Muscle of leg (tissue), 11 donors: ENCODE results near the gene NTN1. TPM values are rescaled to one million over a fixed set of nuclear protein-coding genes. Genes with fewer than 3 reads are reported as not detected.

Source experiments
- DNase-seq: peaks from one replicate; pipeline ENCODE4 v3.0.0; 2013
- H3K27ac ChIP-seq: one replicate; pipeline ENCODE4 v1.5.1; 2013; ENCODE audit warnings: mild to moderate bottlenecking, low read length, control low read depth
- H3K27me3 ChIP-seq: one replicate; pipeline ENCODE4 v1.6.1; 2013; ENCODE audit warnings: low read length; ENCODE audit not compliant: control insufficient read depth, insufficient read depth
- H3K36me3 ChIP-seq: one replicate; pipeline ENCODE4 v1.6.1; 2013; ENCODE audit warnings: low read length; ENCODE audit not compliant: control insufficient read depth, insufficient read depth
- H3K4me1 ChIP-seq: one replicate; pipeline ENCODE4 v1.6.1; 2013; ENCODE audit warnings: low read length; ENCODE audit not compliant: control insufficient read depth, insufficient read depth
- H3K4me3 ChIP-seq: one replicate; pipeline ENCODE4 v1.5.1; 2013; ENCODE audit warnings: low read length, control low read depth
- H3K9me3 ChIP-seq: replicated peaks from 2 replicates; pipeline ENCODE4 v1.6.1; 2013; ENCODE audit warnings: low read depth, low read length; ENCODE audit not compliant: control insufficient read depth
- WGBS: methylation state at CpG from one replicate; pipeline ENCODE4 v1.1.5; 2013; ENCODE audit warnings: missing lambda C conversion rate; ENCODE audit not compliant: insufficient coverage; 5-methylcytosine and 5-hydroxymethylcytosine counted together
- polyA plus RNA-seq, 8 donors: library from polyadenylated mRNA; unstranded; fragments of 120-200 nt; gene quantifications; one replicate each; pipeline versions ENCODE4 v1.2.1 to v1.2.3, GENCODE V29; 2013; ENCODE audit warnings: inconsistent platforms in 1 of 8, low replicate concordance in 1 of 8; ENCODE audit not compliant: insufficient read length in 8 of 8, insufficient read depth in 1 of 8
- total RNA-seq: library from RNA; stranded (reverse); fragments of 120-200 nt; gene quantifications from one replicate; pipeline ENCODE4 v1.2.4, GENCODE V29; 2013

NTN1 gene
- total and polyA plus RNA-seq, 9 donors = 3.5 to 14.4 (median 5.6) TPM

DNA sequence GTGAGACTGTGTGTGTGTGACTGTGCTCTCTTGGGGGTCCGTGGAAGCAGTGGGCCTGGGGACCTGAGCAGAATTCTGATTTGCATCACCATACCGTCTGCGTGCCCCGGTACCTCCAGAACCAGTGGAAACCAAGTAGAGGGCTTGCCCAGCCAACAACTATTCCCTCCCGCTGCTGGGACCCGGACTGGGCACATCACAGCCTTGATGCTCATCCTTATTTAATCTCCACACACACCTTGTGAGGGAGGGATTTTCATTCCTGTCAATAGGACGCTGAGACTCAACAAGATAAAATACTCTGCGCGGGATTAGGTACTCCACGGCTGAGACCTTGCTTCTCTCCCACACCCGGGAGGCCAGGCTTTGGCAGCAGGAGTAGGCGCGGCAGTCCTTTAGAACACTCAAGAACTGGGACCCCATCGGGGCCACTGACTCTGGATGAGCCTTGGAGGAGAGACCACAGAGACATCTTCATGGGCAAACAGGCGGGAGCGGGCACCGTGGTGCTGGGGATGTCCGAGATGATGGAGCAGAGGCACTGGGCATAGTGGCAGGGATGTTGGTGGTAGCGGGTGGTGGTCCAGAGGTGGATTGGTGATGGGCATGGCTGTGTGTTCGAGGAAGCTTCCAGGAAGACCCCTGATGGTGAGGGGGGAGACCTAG, 208.0 kb downstream of the NTN1 start:
- H3K9me3 ChIP-seq = no peaks in the 10 kb centered on the region
- H3K36me3 ChIP-seq = no peaks in the 10 kb centered on the region
- H3K27me3 ChIP-seq = peaks cover 6% of the 10 kb centered on the region
- 84% methylated on average over 19 of the region's 20 CpGs for WGBS
- no peak for DNase-seq
- no peak overlapping the region for H3K27ac ChIP-seq
- peaks cover 26% of the 10 kb centered on the region for H3K4me1 ChIP-seq
- H3K4me3 ChIP-seq = no peak overlapping the region

DNA sequence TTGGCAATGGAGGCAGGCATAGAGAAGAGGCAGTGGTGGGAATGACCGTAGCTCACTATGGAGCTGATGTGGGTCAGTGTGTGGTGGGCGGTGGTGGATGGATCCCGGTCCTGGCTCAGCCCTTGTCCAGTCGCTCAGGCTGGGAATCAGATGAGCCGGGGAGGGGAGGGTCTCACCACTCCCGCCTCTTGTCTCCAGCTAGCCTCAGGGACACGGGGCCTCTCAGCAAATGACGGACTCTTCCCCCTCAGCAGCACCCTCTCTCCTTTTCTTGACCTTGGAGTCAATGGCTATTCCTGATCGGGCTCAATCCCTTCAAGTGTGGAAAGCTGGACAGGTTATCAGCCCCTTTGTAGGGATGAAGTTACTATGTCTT, 208.5 kb downstream of the NTN1 start:
- H3K9me3 ChIP-seq = no peaks in the 10 kb centered on the region
- no peak for DNase-seq
- H3K4me1 ChIP-seq = peaks cover 26% of the 10 kb centered on the region
- WGBS = 83% methylated on average over 5 of the region's 9 CpGs
- no peaks in the 10 kb centered on the region for H3K36me3 ChIP-seq
- H3K27me3 ChIP-seq = peaks cover 6% of the 10 kb centered on the region
- H3K27ac ChIP-seq = no peak overlapping the region
- H3K4me3 ChIP-seq = no peak overlapping the region

DNA sequence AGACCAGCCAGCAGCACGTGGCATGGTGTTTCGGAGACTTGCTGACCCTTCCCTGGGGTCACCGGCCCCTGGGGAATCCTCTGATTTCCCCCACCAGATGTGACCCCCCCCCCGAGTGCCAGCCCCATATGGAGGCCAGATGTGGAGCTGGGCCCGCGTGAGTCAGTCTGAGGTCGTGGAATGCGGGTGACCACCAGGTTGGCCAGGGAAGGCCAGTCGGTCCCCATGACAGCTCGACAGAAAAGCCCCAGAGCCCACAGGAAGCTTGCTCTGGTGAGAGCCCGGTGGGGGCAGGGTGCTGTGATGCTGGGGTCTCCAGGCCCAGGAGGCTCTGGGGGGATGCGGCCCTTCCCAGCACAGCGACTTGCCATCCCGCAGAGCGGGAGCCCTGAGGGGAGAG, 209.0 kb downstream of the NTN1 start:
- Histone ChIP-seq H3K4me1 (peaks cover 26% of the 10 kb centered on the region), H3K27ac (no peak overlapping the region), H3K36me3 (no peaks in the 10 kb centered on the region), H3K9me3 (no peaks in the 10 kb centered on the region), H3K4me3 (no peak overlapping the region), H3K27me3 (peaks cover 6% of the 10 kb centered on the region)
- WGBS = 42% methylated on average over 14 of the region's 15 CpGs
- no peak for DNase-seq

DNA sequence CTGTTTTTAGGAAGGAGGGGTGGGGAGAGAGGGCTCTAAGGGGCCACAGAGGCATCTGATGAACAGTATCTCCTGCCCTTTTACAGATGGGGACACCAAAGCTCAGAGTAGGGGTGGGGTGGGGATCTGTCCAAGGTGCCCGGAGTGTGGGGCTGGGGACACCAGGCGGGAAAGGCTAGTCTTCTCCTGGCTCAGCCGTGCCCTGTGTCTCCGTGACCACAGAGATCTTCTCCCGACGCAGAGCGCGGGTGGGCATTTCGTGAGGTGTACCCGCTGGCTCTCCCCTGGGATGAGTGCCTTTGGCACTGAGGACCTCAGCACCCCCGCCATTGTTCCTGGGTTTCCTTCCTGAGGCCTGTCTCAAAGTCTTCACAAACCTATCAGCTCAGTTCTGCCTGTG, 209.6 kb downstream of the NTN1 start:
- no peak overlapping the region for H3K4me3 ChIP-seq
- DNase-seq = no peak
- peaks cover 6% of the 10 kb centered on the region for H3K27me3 ChIP-seq
- H3K36me3 ChIP-seq = no peaks in the 10 kb centered on the region
- 91% methylated on average over 11 of the region's 11 CpGs for WGBS
- H3K9me3 ChIP-seq = no peaks in the 10 kb centered on the region
- H3K4me1 ChIP-seq = peaks cover 21% of the 10 kb centered on the region
- no peak overlapping the region for H3K27ac ChIP-seq

DNA sequence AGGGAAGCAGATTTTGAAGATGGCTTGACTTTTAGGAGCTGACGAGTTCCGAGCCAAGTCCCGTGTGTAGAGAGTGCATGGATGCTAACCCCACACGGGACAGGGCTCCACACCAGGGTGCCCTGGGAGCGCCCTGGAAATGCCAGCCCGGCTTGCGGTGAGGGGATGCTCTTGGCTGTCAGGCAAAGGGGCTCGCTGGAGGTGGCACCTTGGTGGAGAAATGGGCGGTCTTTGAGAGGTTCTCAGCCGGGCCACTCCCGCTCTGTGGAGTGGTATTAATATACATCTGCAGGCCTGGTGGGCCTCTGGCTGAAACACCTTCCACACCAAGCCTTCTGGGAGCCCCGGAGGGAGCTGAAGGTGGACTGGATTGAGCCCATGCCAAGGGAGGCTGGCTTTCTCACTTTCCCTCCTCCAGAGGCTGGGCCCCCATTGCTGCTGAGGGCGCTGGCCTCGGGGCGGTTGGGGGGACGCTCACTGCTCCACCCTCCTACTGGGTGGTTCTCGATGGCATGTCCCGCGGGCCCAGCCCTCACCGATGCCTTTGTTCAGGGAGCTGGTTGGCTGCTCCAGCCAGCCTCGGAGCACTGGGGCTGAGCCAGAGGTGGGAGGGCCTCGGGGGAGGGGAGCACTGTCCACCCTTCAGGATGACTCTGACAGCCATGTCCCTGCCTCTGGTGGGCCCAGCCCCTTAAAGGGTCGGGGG, 210.3 kb downstream of the NTN1 start:
- 92% methylated on average over 11 of the region's 23 CpGs for WGBS
- Histone ChIP-seq H3K4me3 (no peak overlapping the region), H3K27me3 (peaks cover 6% of the 10 kb centered on the region), H3K9me3 (no peaks in the 10 kb centered on the region), H3K36me3 (no peaks in the 10 kb centered on the region), H3K4me1 (peaks cover 24% of the 10 kb centered on the region), H3K27ac (no peak overlapping the region)
- DNase-seq = no peak

DNA sequence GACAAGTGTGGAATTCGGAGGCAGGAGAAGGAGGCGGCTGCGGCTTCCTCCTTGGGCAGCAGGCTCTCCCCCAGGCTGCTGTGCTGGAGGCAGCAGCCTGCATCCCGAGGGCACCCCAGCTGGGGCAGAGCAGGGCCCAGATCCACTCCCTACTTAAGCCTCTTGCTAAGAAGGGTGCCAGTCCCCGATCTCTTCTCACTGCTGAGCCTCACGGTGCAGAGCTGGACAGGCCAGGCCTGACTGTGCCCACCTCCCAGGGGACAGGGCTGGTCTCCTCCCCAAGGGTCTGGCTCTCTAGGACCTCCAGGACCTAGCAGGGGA, 210.8 kb downstream of the NTN1 start:
- DNase-seq = no peak
- no peaks in the 10 kb centered on the region for H3K36me3 ChIP-seq
- peaks cover 6% of the 10 kb centered on the region for H3K27me3 ChIP-seq
- H3K27ac ChIP-seq = no peak overlapping the region
- H3K4me3 ChIP-seq = no peak overlapping the region
- no peaks in the 10 kb centered on the region for H3K9me3 ChIP-seq
- H3K4me1 ChIP-seq = peaks cover 24% of the 10 kb centered on the region
- 69% methylated on average over 3 of the region's 6 CpGs for WGBS

DNA sequence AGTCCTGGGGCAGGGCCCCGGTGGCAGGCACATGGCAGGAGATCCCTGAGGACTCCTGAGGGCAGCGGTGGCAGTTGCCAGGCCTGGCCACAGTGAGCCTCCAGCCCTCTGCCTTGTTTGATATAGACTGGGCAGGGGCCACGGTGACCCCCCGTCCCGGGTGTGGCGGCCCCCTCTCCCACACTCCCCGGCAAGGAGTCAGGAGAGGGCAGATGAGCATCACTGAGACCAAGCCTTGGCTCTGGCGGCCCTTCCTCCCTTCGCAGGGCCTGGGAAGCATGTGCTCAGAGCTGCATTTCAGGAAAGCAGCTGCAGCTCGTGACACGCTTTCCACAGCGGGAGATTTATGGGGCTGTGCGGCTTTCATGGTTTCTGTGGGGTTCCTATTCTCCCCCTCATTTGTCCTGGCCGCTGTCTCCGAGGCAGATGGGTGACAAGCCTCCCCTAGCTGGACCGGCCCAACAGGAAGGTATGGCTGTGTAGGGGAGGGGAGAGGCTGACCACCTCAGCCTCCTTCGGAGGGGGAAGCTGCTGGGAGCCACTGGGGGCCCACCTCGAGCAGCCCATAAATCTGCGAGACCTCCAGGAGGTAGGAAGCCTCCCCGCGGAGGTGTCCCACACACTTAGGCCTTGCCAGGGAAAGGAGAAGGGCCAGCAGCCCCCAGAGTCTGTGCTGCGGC, 211.4 kb downstream of the NTN1 start:
- DNase-seq = peak; percentile 88
- Histone ChIP-seq H3K4me3 (no peak overlapping the region), H3K27me3 (peaks cover 6% of the 10 kb centered on the region), H3K27ac (peak overlapping the region; percentile 55), H3K9me3 (no peaks in the 10 kb centered on the region), H3K4me1 (peaks cover 28% of the 10 kb centered on the region), H3K36me3 (no peaks in the 10 kb centered on the region)
- 33% methylated on average over 14 of the region's 22 CpGs for WGBS

DNA sequence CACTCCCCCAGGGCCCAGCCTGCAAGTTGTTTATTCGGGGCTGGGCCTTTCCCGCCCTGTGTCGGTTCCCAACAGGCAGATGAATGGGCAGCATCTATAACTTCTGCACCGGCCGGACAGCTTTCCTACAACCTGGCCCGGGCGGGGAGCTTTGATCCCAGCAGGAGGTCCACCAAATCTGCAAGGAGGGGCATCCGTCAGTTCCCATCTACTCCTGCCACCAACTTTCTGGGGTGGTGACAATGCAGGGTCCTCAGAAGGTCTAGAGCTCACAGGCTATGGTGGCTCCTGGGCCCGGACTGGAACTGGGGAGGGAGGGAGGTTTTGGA, 211.9 kb downstream of the NTN1 start:
- no peak for DNase-seq
- 100% methylated on average over 1 of the region's 9 CpGs for WGBS
- Histone ChIP-seq H3K36me3 (no peaks in the 10 kb centered on the region), H3K9me3 (no peaks in the 10 kb centered on the region), H3K27ac (no peak overlapping the region), H3K4me3 (no peak overlapping the region), H3K27me3 (peaks cover 6% of the 10 kb centered on the region), H3K4me1 (peaks cover 30% of the 10 kb centered on the region)

DNA sequence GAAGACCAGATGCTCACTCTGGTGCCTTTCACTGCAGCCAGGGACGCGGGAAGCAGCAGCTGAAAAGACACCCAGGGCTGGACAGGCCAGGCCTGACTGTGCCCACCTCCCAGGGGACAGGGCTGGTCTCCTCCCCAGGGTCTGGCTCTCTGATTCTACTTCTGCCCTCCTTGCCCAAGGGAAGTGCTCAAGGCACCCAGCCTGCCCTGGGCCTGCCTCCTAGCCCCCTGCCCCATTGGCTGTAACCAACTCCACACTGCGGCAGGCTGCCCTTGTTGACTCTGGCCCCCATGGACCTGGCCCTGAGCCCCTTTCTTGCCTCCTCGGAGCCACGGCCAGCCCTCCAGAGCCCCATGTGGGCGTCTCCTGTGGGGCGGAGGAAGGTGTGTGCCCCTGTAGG, 212.5 kb downstream of the NTN1 start:
- WGBS = 95% methylated on average over 4 of the region's 7 CpGs
- H3K4me3 ChIP-seq = no peak overlapping the region
- peaks cover 31% of the 10 kb centered on the region for H3K4me1 ChIP-seq
- H3K9me3 ChIP-seq = no peaks in the 10 kb centered on the region
- H3K36me3 ChIP-seq = no peaks in the 10 kb centered on the region
- H3K27ac ChIP-seq = no peak overlapping the region
- peaks cover 6% of the 10 kb centered on the region for H3K27me3 ChIP-seq
- DNase-seq = no peak

DNA sequence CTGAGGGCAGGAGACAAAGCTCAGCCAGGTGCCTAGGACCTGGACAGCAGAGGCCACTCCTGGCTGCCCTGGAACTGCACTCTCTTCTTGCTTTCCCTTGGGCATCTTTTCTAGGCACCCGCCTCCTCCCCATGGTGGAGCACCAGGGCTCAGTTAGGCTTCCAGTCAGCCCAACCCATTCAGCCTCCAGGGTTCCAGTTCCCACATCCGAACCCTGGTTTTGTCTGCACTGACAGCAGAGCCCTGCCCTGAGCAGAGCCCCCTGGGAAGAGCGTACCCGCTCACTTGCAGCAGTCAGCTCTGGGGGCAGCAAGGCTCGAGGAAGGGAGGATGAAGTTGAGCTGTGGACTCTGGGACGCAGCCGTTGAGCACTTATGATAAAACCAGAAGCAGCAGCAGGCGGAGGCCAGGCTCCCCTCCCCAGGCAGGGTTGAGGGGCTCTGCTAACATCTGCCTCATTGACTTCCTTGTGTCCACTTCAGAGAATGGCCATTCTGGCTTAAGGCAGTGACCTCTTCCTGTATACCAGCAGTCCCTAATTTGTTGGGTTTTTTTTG, 213.2 kb downstream of the NTN1 start:
- no peak for DNase-seq
- Histone ChIP-seq H3K27me3 (peaks cover 6% of the 10 kb centered on the region), H3K27ac (no peak overlapping the region), H3K4me1 (peaks cover 38% of the 10 kb centered on the region), H3K4me3 (no peak overlapping the region), H3K36me3 (no peaks in the 10 kb centered on the region), H3K9me3 (no peaks in the 10 kb centered on the region)
- WGBS = 53% methylated on average over 8 of the region's 8 CpGs
